Activated T-cell treated with anti-CD3 and anti-CD28 coated beads, Interleukin-2, amount 50 U/mL, for 4 hours (primary cell): Measurements from ENCODE around the gene SMAD7. TPM values are rescaled to one million over a fixed set of nuclear protein-coding genes. Genes with fewer than 3 reads are reported as not detected.

Experiments used
- ATAC-seq, 2 donors: fragments of 200-7000 bp; cut with Tn5 transposase; one replicate each; pipeline ENCODE4 v1.10.0; 2021
- DNase-seq: peaks from one replicate; pipeline ENCODE4 v3.0.0-alpha.2; 2020
- H3K27me3 Mint-ChIP-seq: one replicate; pipeline ENCODE4 v1.8.0; 2021; ENCODE audit warnings: low read depth, mixed read lengths
- H3K36me3 Mint-ChIP-seq: one replicate; pipeline ENCODE4 v1.8.0; 2022; ENCODE audit warnings: mixed read lengths; ENCODE audit not compliant: insufficient read depth
- H3K4me1 Mint-ChIP-seq: one replicate; pipeline ENCODE4 v1.8.0; 2021; ENCODE audit warnings: low read depth, mixed read lengths
- H3K4me3 Mint-ChIP-seq: one replicate; pipeline ENCODE4 v1.8.0; 2021; ENCODE audit warnings: mild to moderate bottlenecking, moderate library complexity, mixed read lengths
- H3K9me3 Mint-ChIP-seq: one replicate; pipeline ENCODE4 v1.8.0; 2021; ENCODE audit warnings: mixed read lengths
- total RNA-seq, 3 donors: library from RNA; stranded (reverse); gene quantifications; one replicate each; pipeline ENCODE4 v1.2.1, GENCODE V29; 2021

Gene SMAD7
- total RNA-seq, 3 donors from 2014 or later, result 8.0 to 13.6 (median 9.6) TPM

- no peaks in the 10 kb centered on the region for H3K9me3 Mint-ChIP-seq
- H3K4me3 Mint-ChIP-seq, result peak overlapping the region; percentile 7
- ATAC-seq (no peak), DNase-seq (no peak)
- no peaks in the 10 kb centered on the region for H3K27me3 Mint-ChIP-seq
- peaks cover 95% of the 10 kb centered on the region for H3K4me1 Mint-ChIP-seq
- H3K36me3 Mint-ChIP-seq, result peaks cover 18% of the 10 kb centered on the region
Measured at GRCh38 chr18:48939205-48940097, 11.3 kb downstream of the SMAD7 start.

- no peak for DNase-seq
- no peak for ATAC-seq
- peaks cover 14% of the 10 kb centered on the region for H3K36me3 Mint-ChIP-seq
- H3K9me3 Mint-ChIP-seq, result no peaks in the 10 kb centered on the region
- no peak overlapping the region for H3K4me3 Mint-ChIP-seq
- peaks cover 95% of the 10 kb centered on the region for H3K4me1 Mint-ChIP-seq
- H3K27me3 Mint-ChIP-seq, result no peaks in the 10 kb centered on the region
Measured at GRCh38 chr18:48938827-48939204, 11.9 kb downstream of the SMAD7 start.

- no peaks in the 10 kb centered on the region for H3K9me3 Mint-ChIP-seq
- DNase-seq (no peak), ATAC-seq (no peak)
- no peak overlapping the region for H3K4me3 Mint-ChIP-seq
- H3K36me3 Mint-ChIP-seq, result peaks cover 10% of the 10 kb centered on the region
- peaks cover 95% of the 10 kb centered on the region for H3K4me1 Mint-ChIP-seq
- H3K27me3 Mint-ChIP-seq, result no peaks in the 10 kb centered on the region
Measured at GRCh38 chr18:48937869-48938750, 12.7 kb downstream of the SMAD7 start.

- no peak for DNase-seq
- no peaks in the 10 kb centered on the region for H3K27me3 Mint-ChIP-seq
- peaks cover 94% of the 10 kb centered on the region for H3K4me1 Mint-ChIP-seq
- H3K36me3 Mint-ChIP-seq, result peaks cover 6% of the 10 kb centered on the region
- no peak overlapping the region for H3K4me3 Mint-ChIP-seq
- no peak for ATAC-seq
- no peaks in the 10 kb centered on the region for H3K9me3 Mint-ChIP-seq
Measured at GRCh38 chr18:48935433-48935774, 15.4 kb downstream of the SMAD7 start.

- Mint-ChIP-seq H3K27me3 (no peaks in the 10 kb centered on the region), H3K9me3 (no peaks in the 10 kb centered on the region), H3K4me3 (peak overlapping the region; percentile 46), H3K4me1 (peaks cover 94% of the 10 kb centered on the region), H3K36me3 (peaks cover 6% of the 10 kb centered on the region)
- no peak for DNase-seq
- ATAC-seq, result no peak
Measured at GRCh38 chr18:48934723-48935432, 15.9 kb downstream of the SMAD7 start.

DNA sequence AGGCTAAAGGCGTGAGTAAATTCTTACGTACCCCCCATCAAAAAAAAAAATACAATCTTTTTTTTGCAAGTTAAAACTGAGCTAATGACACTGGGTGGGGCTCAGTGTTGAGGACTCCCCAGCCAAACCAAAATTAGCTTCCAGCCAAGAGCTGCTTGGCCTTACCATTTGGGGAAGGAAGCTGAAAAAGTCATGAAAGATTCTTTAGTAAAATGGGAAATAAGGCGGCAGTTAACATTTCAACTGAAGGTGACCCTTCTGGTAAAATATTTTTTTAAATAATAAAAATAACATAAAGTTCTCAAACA lies 16.4 kb downstream of the SMAD7 start:
- H3K4me1 Mint-ChIP-seq, result peaks cover 94% of the 10 kb centered on the region
- no peaks in the 10 kb centered on the region for H3K9me3 Mint-ChIP-seq
- H3K4me3 Mint-ChIP-seq, result peak overlapping the region; percentile 13
- no peaks in the 10 kb centered on the region for H3K27me3 Mint-ChIP-seq
- H3K36me3 Mint-ChIP-seq, result peaks cover 6% of the 10 kb centered on the region
- no peak for ATAC-seq
- no peak for DNase-seq

GRCh38 chr18:48933578-48934414 lies 17.0 kb downstream of the SMAD7 start:
- Mint-ChIP-seq H3K4me1 (peaks cover 96% of the 10 kb centered on the region), H3K4me3 (peak overlapping the region; percentile 13), H3K36me3 (peaks cover 6% of the 10 kb centered on the region), H3K9me3 (no peaks in the 10 kb centered on the region), H3K27me3 (no peaks in the 10 kb centered on the region)
- ATAC-seq (no peak), DNase-seq (no peak)

DNA sequence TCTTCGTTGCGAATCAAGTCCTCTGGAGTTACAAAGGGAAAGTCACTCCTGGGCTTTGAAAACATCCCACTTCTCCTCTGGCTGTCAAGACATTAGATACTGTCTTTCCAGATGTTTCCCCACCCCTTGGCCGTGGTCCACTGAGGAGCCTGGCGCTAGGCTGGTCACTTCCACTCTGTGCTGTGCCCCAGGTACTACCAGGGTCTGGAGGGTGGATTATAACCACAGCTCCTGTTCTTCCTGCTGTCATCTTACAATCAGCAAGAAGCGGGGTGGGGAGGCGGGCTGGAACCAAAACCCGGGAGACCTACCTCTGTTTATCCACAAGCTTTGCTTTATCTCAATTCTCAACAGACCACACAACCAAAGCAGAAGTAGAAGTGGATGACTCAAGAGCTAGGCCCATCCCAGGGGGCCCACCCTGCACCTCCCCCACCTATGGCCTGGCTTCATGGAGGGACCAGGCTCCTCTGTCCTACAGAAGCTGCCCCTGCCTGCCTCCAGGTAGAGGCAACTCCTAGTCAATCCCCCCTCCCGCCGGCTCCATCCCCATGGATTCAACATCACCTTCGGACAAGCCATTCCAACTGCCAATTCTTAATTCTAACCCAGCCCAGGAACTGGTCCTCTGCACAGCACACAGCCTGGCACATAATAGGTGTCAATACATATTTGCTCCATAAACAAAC lies 17.8 kb downstream of the SMAD7 start:
- no peak for ATAC-seq
- Mint-ChIP-seq H3K36me3 (peaks cover 5% of the 10 kb centered on the region), H3K4me3 (peak overlapping the region; percentile 66), H3K27me3 (no peaks in the 10 kb centered on the region), H3K4me1 (peaks cover 96% of the 10 kb centered on the region), H3K9me3 (no peaks in the 10 kb centered on the region)
- no peak for DNase-seq

DNA sequence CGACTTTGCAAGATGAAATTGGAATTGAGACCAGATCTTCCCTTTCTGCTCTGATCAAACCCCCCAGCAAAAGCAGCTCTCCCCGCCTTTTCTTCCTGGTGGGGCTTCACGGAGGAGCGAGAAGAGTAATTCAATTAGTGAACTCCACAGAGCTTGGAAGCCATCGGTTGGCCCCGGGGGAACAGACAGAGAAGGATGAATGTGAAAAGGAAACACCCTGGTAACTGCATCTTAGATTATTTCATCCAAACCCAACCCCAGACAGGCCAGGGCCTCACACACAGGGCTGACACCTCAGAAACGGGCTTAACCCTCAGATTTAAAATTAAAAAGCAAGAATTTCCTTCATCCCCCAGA lies 18.3 kb downstream of the SMAD7 start:
- H3K9me3 Mint-ChIP-seq, result no peaks in the 10 kb centered on the region
- DNase-seq (no peak), ATAC-seq (peak in 1 of 2 donors; percentile 7)
- peaks cover 5% of the 10 kb centered on the region for H3K36me3 Mint-ChIP-seq
- peaks cover 96% of the 10 kb centered on the region for H3K4me1 Mint-ChIP-seq
- H3K4me3 Mint-ChIP-seq, result peak overlapping the region; percentile 66
- no peaks in the 10 kb centered on the region for H3K27me3 Mint-ChIP-seq

DNA sequence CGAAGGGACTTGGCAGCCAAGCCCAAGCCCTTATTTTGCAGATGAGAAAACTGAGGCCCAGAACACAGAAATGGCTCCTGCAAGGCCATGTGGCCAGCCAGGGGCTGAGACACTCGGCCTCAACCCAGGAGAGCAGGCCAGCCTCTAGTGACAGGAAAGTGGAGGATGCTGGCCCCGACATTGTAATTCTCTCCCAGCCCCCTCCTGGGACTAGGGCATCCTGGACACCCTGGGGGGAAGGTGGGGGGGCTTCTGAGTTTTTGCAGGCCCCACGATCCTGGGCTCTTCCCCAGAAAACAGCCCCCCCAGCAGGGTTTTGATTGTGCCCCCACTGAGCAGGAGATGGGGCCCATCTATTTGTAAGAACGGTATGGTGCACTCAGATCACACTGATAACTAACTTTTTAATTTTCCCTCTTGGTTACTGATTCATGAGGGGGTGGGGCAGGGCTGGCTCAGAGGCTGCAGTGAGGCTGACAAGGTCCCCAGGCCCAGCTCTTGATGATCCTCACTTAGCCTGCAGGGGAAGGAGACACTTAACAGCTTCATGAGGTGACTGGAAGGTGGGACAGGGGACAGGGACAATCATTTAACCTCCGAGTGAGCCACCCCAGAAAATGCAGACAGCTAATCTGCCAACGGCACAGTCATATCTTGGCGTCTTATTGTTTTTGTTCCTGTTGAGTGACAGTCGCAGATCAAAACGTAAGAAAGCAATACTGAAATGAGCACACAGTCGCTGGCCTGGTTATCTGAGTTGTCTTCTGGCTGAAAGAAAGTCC lies 18.9 kb downstream of the SMAD7 start:
- H3K36me3 Mint-ChIP-seq, result peaks cover 5% of the 10 kb centered on the region
- peaks cover 97% of the 10 kb centered on the region for H3K4me1 Mint-ChIP-seq
- DNase-seq (no peak), ATAC-seq (peak; percentile 73 to 77)
- H3K9me3 Mint-ChIP-seq, result no peaks in the 10 kb centered on the region
- no peaks in the 10 kb centered on the region for H3K27me3 Mint-ChIP-seq
- H3K4me3 Mint-ChIP-seq, result peak overlapping the region; percentile 66

DNA sequence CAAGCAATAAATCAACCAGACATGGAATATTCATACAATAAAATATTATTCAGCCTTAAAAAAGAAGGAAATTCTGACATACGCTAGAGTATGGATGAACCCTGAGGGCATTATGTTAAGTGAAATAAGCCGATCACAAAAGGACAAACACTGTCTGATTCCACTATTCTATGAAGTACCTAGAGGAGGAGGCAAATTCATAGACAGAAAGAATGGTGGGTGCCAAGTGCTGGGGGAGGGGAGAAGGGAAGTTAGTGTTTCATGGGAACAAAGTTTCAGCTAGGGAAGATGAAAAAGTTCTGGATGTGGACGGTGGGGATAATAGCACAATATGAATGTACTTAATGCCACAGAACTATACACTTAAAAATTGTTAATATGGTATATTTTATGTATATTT lies 19.8 kb downstream of the SMAD7 start:
- no peaks in the 10 kb centered on the region for H3K27me3 Mint-ChIP-seq
- peaks cover 5% of the 10 kb centered on the region for H3K36me3 Mint-ChIP-seq
- peaks cover 98% of the 10 kb centered on the region for H3K4me1 Mint-ChIP-seq
- no peaks in the 10 kb centered on the region for H3K9me3 Mint-ChIP-seq
- no peak for ATAC-seq
- DNase-seq, result no peak
- H3K4me3 Mint-ChIP-seq, result no peak overlapping the region

DNA sequence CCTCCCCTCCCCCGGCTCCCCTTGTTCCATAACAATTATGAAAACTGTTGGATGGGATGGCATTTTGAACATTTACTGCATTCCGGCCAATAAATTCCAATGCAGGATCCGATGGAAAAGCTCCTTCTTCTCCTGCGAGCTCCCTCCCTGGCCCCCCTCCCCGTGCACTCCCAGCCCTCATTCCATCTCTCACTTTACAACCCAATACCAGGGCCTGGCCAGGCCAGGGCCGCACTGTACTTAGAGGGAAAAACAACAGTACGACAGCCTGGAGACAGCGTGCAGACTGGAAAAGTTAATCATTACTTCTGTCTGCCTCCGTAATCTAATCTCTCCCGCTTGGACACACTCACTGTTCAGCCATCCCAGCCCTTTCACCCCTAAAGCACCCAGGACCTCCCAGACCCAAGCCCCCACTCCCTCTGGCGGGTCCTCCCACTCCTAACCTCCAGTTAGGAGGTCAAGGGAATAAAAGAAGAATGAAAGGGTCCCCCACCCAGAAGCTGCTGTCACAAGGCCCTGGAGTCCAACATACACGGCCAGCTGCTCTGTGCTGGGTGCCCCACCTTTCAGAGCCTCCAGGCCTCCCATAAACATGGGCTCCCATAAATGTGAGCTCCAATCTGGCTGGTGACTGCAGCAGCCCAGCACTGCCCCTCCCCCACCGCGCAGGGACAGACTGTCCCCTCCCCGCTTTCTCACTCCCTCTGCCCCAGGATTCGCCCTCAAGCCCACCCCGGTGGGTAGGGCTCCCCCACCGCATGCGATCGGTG lies 20.6 kb downstream of the SMAD7 start:
- Mint-ChIP-seq H3K9me3 (no peaks in the 10 kb centered on the region), H3K27me3 (no peaks in the 10 kb centered on the region), H3K4me3 (peak overlapping the region; percentile 19), H3K4me1 (peaks cover 96% of the 10 kb centered on the region), H3K36me3 (peaks cover 5% of the 10 kb centered on the region)
- ATAC-seq (no peak), DNase-seq (no peak)
